Fibroblast of the aortic adventitia (primary cell): ENCODE measurements around the gene PCYT2. TPM values are rescaled to one million over a fixed set of nuclear protein-coding genes. Genes with fewer than 3 reads are reported as not detected.
A peak's percentile ranks its signal among the peaks of the same experiment; 100 is the strongest.

Source experiments
- DNase-seq: peaks from one replicate; pipeline ENCODE4 v3.0.0-alpha.2; 2010; ENCODE audit warnings: low read depth
- H3K4me3 ChIP-seq: 2 replicates; pipeline ENCODE4 v1.5.1; 2011; ENCODE audit warnings: low read depth, mild to moderate bottlenecking, control low read depth, low read length, moderate library complexity
- total RNA-seq: library from RNA; depleted of rRNA; stranded (reverse); fragments of >200 nt; gene quantifications from 2 replicates; pipeline ENCODE4 v1.2.3, GENCODE V29; 2012; ENCODE audit warnings: low replicate concordance
- TF ChIP-seq, protein P1 (sequence below): IDR thresholded peaks from 2 replicates; pipeline ENCODE4 v1.5.1; 2011; ENCODE audit warnings: mild to moderate bottlenecking, low read length, control low read depth, inconsistent platforms; ENCODE audit not compliant: insufficient read depth

Gene PCYT2
- total RNA-seq, 1 donor, result 36.7 TPM

DNA sequence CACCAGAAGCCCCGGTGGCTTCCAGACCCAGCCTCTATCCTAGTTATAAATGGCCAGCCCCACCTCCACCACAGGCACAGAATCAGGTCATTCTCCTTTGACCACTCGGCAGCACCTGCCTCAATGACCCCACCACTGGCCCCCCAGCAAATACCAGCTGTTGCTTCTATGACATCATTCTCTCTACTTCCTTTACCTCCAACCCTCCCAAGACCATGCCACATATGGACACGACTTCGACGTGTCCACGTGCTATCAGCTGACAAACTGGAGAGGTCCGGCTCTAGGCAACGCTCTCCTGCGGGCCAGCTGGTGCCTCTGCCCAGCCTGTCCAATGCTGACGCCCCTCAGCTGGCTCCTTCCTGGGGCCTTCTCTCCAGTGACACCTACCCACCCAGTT is 25.7 kb downstream of the PCYT2 start:
- no peak overlapping the region for H3K4me3 ChIP-seq
- no peak for DNase-seq
- TF ChIP-seq, protein P1, sequence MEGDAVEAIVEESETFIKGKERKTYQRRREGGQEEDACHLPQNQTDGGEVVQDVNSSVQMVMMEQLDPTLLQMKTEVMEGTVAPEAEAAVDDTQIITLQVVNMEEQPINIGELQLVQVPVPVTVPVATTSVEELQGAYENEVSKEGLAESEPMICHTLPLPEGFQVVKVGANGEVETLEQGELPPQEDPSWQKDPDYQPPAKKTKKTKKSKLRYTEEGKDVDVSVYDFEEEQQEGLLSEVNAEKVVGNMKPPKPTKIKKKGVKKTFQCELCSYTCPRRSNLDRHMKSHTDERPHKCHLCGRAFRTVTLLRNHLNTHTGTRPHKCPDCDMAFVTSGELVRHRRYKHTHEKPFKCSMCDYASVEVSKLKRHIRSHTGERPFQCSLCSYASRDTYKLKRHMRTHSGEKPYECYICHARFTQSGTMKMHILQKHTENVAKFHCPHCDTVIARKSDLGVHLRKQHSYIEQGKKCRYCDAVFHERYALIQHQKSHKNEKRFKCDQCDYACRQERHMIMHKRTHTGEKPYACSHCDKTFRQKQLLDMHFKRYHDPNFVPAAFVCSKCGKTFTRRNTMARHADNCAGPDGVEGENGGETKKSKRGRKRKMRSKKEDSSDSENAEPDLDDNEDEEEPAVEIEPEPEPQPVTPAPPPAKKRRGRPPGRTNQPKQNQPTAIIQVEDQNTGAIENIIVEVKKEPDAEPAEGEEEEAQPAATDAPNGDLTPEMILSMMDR, result no peak

- TF ChIP-seq, protein P1, result no peak
- H3K4me3 ChIP-seq, result no peak overlapping the region
- no peak for DNase-seq
Measured at GRCh38 chr17:81884968-81885367, 26.2 kb downstream of the PCYT2 start.

DNA sequence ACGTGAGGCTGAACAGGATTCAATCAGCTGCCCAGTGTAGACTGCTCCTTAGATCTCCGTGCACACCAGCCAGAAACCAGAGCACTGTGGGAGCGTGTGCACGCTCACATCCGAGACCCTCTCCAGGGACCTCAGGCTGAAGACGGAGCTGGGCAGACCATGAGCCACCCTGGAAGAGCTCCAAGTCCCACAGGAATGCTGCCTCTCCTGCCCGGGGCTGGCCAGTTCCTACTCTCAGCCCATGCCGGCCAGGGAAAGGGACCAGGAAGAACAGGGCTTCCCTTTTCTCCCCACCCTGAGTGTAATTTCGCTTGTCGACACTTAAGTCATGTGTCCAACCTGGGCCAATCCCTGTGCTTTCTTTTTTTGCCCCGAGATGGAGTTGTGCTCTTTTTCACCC is 26.7 kb downstream of the PCYT2 start:
- no peak overlapping the region for H3K4me3 ChIP-seq
- TF ChIP-seq, protein P1, result no peak
- peak; percentile 41 for DNase-seq

DNA sequence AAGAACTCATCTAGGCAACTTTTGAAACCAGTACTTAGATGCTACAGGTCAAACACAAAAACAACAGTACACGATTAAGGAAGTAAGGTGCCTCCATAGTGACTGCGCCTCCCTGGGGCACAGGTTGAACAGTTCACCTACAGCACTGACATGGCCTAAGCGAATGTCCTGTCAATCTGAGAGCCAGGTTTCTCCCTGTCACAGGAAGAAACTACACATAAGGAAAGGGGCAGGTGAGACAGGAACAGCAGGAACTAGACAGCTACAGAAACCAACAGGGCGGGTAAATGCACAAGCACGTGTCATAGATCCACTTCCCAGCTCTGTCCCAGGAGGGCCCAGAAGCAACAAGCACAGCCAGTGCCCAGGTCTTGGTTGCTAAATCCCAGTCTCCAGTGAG is 32.1 kb downstream of the PCYT2 start:
- no peak for DNase-seq

GRCh38 chr17:81878294-81878693 is 32.9 kb downstream of the PCYT2 start:
- DNase-seq, result no peak
- TF ChIP-seq, protein P1, result no peak
- no peak overlapping the region for H3K4me3 ChIP-seq

More for the DNA sequence above, 32.1 kb downstream of the PCYT2 start:
- TF ChIP-seq, protein P1, result no peak
- no peak overlapping the region for H3K4me3 ChIP-seq

DNA sequence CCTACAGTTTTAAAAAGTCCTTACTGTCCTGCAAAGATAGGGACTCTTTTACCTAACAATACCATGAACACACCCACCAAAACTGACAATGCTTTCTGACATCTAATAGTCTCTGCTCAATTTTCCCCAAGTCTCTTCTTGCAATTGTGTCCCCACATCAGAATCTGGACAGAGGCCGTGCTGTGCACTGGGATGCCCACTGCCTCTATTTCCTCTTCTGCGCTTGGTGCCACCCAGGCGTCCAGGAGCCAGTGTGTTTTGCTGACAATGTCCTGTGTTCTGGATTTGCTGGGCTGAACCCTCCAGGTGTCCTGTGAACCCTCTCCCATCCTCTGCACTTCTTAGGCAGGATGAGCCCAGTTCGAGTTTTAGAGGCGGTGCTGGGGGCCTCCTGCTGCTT is 33.6 kb downstream of the PCYT2 start:
- no peak for DNase-seq
- TF ChIP-seq, protein P1, result no peak
- no peak overlapping the region for H3K4me3 ChIP-seq
